Stimulated activated CD4-positive, alpha-beta T cell treated with anti-CD3 and anti-CD28 coated beads, Interleukin-2, amount 100 ng/mL, for 24 hours (primary cell): ENCODE data around the gene DYNC1I1.

Experiments
- DNase-seq, 2 donors: peaks; one replicate each; pipeline ENCODE4 v3.0.0-alpha.2; 2020

The DYNC1I1 gene

DNA sequence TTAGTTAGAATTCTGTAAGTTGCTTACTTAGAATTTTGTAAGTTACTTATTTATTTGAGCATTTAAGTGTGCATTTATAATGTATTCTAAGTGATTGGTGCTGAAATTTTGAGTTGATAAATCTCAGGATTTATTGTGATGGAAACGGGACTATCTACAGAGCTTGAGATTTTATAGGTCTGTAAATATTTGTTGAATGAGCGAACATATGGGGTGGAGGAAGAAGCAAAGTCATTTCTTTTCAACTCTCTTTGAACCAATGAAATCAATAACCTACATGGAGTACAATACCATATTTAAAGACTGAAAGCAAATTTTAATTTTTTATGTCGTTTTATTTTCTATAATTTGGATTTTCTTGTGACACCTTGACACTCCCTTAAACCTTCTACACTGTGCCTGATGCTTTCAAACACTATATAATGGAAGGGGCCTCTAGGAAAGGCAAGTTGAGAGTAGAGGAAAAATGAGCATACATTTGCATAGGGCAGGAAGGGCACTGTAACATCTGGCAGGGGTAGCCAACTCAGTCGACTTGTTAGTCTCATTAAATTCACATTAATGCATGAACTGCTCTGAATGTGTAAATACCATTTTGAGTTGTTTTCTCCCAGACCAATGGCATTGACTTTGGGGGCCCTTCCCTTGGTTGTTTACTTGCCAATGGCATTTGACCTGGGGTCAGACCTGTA is 204.2 kb downstream of the DYNC1I1 start:
- no peak for DNase-seq

- DNase-seq, result no peak
Measured at GRCh38 chr7:95977994-95978393, 205.6 kb downstream of the DYNC1I1 start.

DNA sequence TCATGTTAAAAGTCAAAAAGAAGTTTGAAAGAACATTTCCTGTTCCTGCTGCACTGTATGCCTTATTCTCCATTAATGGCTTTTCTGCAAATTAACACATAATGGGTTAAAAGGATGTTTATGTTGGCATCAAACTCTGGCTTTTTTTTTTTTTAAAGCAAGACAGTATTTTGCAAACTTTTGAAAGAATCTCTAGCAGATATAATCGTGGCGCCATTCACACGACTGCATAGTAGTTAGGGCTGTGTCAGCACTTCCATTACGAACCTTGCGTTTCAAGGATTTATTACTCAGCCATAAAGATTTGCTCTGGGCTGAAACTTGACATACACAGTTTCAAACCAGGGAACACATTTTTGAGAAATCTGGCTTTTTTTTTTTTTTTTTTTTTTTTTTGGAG is 207.8 kb downstream of the DYNC1I1 start:
- DNase-seq, result no peak

- no peak for DNase-seq
Measured at GRCh38 chr7:95980706-95981105, 208.4 kb downstream of the DYNC1I1 start.

DNA sequence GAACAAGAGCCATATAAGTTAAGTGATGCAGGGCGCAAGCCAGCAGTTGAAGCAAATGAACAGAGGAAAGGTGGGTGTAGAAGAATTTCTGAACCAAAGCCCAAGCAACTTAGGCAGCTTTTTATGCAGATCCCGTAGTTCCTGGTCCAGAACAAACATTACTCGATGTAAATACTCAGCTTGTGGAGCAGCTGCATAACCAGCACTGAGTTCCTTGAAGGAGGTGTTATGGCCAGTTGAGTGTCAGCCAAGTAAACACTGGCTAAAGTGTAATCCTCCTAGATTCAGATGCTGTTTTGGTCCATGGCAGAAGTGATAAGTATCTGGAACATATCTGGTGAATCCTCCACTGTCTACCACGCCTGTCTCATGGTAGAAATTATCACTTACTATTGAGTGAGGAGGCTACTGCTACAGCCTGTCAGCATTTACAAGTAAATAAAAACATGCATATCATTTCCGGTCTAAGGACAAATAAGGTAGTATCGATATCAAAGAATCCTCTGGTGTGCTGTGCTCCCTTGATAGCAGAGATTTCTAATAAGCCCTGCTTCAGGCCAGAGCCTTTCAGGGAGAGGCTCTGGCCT is 213.9 kb downstream of the DYNC1I1 start:
- no peak for DNase-seq

DNA sequence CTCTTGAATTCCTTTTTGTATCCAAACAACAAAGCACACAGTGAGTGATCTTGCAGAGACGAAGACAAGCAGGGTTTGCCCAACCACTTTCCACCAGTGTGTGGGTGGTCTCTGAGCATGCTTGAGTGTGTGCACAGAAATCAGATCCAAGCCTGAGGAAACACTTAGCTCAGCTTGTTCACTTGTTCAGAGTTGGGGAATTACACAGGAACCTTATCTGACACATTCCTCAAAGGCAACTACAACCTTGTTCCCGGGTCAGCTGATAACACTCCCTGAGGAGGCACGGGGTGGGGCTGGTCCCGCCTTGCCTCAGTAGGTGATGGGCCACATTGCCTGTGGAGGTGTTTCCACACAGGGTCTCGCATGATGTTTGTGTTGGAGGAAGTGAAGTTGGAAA is 216.9 kb downstream of the DYNC1I1 start:
- no peak for DNase-seq

GRCh38 chr7:95993380-95993779 is 221.0 kb downstream of the DYNC1I1 start:
- no peak for DNase-seq

GRCh38 chr7:95996174-95996573 is 223.8 kb downstream of the DYNC1I1 start:
- DNase-seq, result no peak

- DNase-seq, result no peak
Measured at GRCh38 chr7:95996886-95997285, 224.5 kb downstream of the DYNC1I1 start.

GRCh38 chr7:95997632-95998031 is 225.3 kb downstream of the DYNC1I1 start:
- DNase-seq, result no peak

GRCh38 chr7:95999481-95999880 is 227.1 kb downstream of the DYNC1I1 start:
- DNase-seq, result no peak

- DNase-seq, result no peak
Measured at GRCh38 chr7:96004578-96004977, 232.2 kb downstream of the DYNC1I1 start.

DNA sequence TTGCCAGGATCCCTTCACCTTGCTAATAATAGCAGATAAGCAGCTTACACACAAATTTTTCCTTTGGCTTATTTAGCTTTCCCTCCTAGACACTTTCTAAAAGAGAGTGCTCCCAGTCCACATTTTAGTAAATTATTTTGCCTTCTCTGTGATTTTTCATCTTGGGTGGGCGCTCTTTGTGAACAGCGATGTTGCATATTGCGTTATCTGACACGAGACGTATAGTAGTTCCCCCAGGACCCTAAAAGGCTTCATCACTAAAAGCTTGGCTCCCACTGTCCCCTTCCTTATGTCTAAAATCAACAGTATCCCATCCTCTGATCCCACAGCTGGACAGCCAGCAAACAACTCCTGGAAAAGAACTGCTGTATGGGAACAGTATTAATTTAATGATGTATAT is 232.9 kb downstream of the DYNC1I1 start:
- DNase-seq, result no peak

GRCh38 chr7:96009148-96009547 is 236.8 kb downstream of the DYNC1I1 start:
- DNase-seq, result no peak

DNA sequence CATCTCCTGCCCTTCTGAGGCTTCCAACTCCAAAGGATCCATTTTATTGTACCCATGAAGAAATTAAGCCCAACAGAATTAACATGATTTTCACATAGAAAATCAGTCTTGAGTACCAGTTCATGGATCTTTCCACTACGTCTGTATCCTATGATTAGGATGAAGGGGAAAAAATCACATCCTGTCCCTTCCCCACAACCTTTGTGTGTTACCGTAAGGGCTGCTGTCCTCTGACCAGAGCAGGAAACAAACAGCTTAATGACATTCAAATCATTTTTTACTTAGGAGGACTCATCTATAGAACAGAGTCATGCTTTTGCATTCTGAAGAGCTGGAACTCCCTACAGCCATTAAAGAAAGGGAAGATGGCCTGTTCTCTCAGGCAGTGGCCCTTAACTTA is 241.5 kb downstream of the DYNC1I1 start:
- no peak for DNase-seq

DNA sequence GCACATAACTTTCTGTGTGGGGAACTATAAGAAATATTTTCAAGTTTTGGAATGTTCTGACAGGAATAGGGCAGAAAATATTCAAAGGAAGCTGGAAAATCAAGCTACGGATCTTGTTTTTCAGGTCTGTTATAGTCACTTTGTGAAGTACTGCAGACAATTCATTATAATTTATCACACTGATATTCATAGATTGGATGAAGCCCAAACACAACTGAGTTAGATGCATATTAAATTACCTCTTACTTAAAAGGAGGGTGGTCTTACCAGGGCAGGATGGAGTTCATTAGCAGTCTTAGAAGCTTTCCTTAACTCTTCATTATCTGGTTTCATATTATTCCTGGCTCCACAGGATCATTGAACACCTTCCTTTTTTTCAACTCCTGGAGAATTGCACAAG is 242.3 kb downstream of the DYNC1I1 start:
- no peak for DNase-seq

- DNase-seq, result no peak
Measured at GRCh38 chr7:96016056-96016586, 243.8 kb downstream of the DYNC1I1 start.

DNA sequence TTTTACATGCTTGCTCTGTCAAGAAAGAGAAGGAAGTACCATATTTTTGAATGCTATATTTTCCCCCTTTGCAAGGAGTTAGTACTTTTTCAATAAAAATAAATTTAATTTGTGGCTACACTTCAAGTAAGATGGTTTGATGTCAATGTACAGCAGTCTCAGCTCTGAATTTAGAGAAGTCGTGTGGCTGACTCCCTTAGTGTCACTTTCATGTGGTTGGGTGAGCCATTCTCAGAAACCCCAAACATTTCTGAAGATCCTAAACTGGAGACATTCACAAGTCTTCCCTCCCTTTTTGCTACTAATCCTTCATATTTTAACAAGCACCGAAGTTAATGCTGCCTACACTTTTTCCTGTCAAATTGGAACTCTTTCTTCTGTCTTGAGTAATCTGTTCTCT is 244.4 kb downstream of the DYNC1I1 start:
- DNase-seq, result no peak

GRCh38 chr7:96017877-96018276 is 245.5 kb downstream of the DYNC1I1 start:
- DNase-seq, result no peak

- DNase-seq, result no peak
Measured at GRCh38 chr7:96021568-96021967, 249.2 kb downstream of the DYNC1I1 start.

DNA sequence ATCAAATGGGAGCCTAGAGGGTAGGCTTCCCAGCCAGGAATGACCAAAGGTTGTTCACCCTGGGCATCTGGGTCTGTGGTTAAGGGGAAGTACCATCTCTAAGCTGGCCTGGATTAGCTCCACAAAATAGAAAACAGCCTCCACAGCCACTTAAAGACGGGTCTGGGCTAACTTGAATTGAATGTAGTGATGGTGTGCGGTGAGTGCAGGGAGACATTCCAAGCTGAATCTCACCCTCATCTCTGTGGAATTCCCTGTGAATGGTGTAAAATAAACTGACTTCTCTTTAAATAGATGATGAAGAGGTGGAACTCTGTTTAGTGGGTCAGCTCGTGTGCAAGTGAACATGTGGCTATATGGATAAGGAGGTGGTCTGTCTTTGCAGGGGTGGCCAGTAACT is 251.0 kb downstream of the DYNC1I1 start:
- DNase-seq, result no peak

- DNase-seq, result no peak
Measured at GRCh38 chr7:96026010-96026409, 253.7 kb downstream of the DYNC1I1 start.

- DNase-seq, result no peak
Measured at GRCh38 chr7:96026611-96027010, 254.3 kb downstream of the DYNC1I1 start.

DNA sequence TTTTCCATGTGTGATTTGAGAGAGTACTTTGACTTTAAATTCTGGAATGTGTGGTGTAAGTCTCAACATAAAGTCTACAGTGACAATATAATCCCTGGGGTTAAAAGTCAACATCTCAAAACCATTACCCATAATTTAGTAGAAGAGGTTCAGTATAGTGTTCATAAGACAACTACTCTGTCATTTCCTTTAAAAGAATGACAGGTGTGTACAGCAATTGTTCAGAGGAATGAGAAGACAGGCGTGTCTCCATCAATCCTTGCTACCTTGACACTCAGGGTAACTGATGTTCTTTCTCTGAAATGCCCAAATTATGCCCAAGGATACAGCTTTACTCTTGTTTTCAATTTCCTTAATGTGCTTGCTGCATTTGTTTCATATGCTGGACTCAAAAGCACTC is 256.4 kb downstream of the DYNC1I1 start:
- no peak for DNase-seq
